HepG2 (cell line): ENCODE results near the gene CDK3. TPM values are rescaled to one million over a fixed set of nuclear protein-coding genes. Genes with fewer than 3 reads are reported as not detected.

Experiments
- JUND ChIP-seq: sonication (generic); formaldehyde crosslinking; IDR thresholded peaks from 2 replicates; pipeline ENCODE4 v1.8.0; 2022; ENCODE audit warnings: mild to moderate bottlenecking, missing genetic modification reagents
- KLF6 ChIP-seq: IDR thresholded peaks from 2 replicates; pipeline ENCODE4 v1.8.0; 2016; ENCODE audit warnings: missing biosample characterization, missing genetic modification reagents
- PCBP1 ChIP-seq: fragments of 200-400 bp; formaldehyde crosslinking; IDR thresholded peaks from 2 replicates; pipeline ENCODE4 v1.6.1; 2017; ENCODE audit warnings: mild to moderate bottlenecking, low read depth, low read length, borderline replicate concordance
- ZFP90 ChIP-seq: sonication (generic); formaldehyde crosslinking; IDR thresholded peaks from 2 replicates; pipeline ENCODE4 v1.8.0; 2022; ENCODE audit warnings: missing genetic modification reagents, mild to moderate bottlenecking, inconsistent platforms, borderline replicate concordance
- ZMYM2 ChIP-seq: sonication (generic); formaldehyde crosslinking; IDR thresholded peaks from 2 replicates; pipeline ENCODE4 v1.8.0; 2022; ENCODE audit warnings: mild to moderate bottlenecking, missing genetic modification reagents
- ZNF331 ChIP-seq: sonication (generic); formaldehyde crosslinking; IDR thresholded peaks from 2 replicates; pipeline ENCODE4 v1.4.0; 2020; ENCODE audit warnings: missing genetic modification reagents
- polyA plus RNA-seq, 8 experiments: library from polyadenylated mRNA; depleted of rRNA in 3 of 8; stranded (reverse) in 7 of 8; unstranded in 1 of 8; fragments of >200 nt; fragmentation: Illumina TruSeq in 4 of 8; extraction: Trizol in 4 of 8; gene quantifications; 2 replicates each; pipeline versions ENCODE4 v1.2.1 to v1.2.3, GENCODE V29; 2011 to 2016; ENCODE audit warnings: low read depth in 4 of 8, missing spikeins in 1 of 8, mixed read lengths in 1 of 8; ENCODE audit not compliant: insufficient read depth in 1 of 8
- total RNA-seq, 5 experiments: library from RNA; depleted of rRNA; stranded (reverse); fragments of >200 nt; fragmentation: Illumina TruSeq; extraction: Trizol; gene quantifications; 2 replicates each; pipeline ENCODE4 v1.2.3, GENCODE V29; 2016; ENCODE audit warnings: low read depth in 1 of 5
- TF ChIP-seq, protein P1 (sequence below): sonication (generic); formaldehyde crosslinking; IDR thresholded peaks from 2 replicates; pipeline ENCODE4 v1.5.1; 2020; ENCODE audit warnings: missing genetic modification reagents, mild to moderate bottlenecking, borderline replicate concordance
- TF ChIP-seq, protein P2 (sequence below): sonication (generic); formaldehyde crosslinking; IDR thresholded peaks from 2 replicates; pipeline ENCODE4 v1.8.0; 2022; ENCODE audit warnings: mild to moderate bottlenecking, missing genetic modification reagents
- TF ChIP-seq, protein P3 (sequence below): sonication (generic); formaldehyde crosslinking; IDR thresholded peaks from 2 replicates; pipeline ENCODE4 v1.8.0; 2022; ENCODE audit warnings: missing genetic modification reagents, mild to moderate bottlenecking, moderate library complexity, borderline replicate concordance
- TF ChIP-seq, protein P4 (sequence below): sonication (generic); formaldehyde crosslinking; IDR thresholded peaks from 2 replicates; pipeline ENCODE4 v1.4.0; 2020; ENCODE audit warnings: mild to moderate bottlenecking, missing genetic modification reagents
- TF ChIP-seq, protein P5 (sequence below), 2 experiments: fragments of 450-650 bp in 1 of 2; sonication (generic) in 1 of 2; formaldehyde crosslinking in 1 of 2; IDR thresholded peaks; 2 replicates each; pipeline versions ENCODE4 v1.6.1 to v1.8.0; 2016 to 2022; ENCODE audit warnings: antibody characterized with exemption in 1 of 2, mild to moderate bottlenecking in 1 of 2, missing genetic modification reagents in 1 of 2

CDK3 gene
- total and polyA plus RNA-seq, 2 of the 13 experiments (the other 11 are each of a cell fraction or from before 2014, with no cell fraction given): 5.8 to 11.4 TPM

DNA sequence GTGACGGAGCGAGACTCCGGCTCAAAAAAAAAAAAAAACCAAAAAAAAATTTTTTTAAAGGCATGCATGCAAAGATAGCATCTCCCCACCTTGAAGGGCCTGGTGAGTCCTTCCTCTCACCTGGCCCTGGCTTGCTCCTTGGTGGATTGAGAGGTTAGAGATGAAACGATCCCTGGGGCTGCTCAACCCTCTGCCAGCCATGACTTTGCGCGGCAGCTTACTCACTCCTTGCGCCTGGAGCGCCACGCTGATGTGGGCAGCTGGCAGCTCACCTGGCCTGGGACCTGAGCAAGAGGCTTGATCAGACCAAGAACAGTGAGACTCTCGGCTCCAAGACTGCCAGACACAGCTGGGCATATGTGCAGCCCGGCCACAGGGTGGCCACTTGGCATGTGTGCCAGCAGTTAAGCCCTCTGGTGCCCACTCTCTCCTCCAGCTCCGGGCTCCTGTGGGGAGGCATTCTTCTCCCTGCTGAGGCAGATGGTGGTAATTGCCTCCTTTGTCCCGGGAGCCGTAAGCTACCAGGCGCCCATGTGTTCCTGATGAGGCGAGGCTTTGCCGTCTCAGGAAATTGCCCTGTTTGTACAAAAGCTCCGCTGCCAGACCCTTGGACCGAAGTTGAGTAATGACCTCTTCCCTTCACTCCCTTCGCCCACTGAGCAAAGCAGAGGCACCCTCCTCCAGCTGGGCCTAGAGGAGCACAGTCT is 31.6 kb downstream of the CDK3 start (continued):
- TF ChIP-seq, protein P1, sequence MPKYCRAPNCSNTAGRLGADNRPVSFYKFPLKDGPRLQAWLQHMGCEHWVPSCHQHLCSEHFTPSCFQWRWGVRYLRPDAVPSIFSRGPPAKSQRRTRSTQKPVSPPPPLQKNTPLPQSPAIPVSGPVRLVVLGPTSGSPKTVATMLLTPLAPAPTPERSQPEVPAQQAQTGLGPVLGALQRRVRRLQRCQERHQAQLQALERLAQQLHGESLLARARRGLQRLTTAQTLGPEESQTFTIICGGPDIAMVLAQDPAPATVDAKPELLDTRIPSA (CRISPR knock-in tag): no peak
- TF ChIP-seq, protein P2, sequence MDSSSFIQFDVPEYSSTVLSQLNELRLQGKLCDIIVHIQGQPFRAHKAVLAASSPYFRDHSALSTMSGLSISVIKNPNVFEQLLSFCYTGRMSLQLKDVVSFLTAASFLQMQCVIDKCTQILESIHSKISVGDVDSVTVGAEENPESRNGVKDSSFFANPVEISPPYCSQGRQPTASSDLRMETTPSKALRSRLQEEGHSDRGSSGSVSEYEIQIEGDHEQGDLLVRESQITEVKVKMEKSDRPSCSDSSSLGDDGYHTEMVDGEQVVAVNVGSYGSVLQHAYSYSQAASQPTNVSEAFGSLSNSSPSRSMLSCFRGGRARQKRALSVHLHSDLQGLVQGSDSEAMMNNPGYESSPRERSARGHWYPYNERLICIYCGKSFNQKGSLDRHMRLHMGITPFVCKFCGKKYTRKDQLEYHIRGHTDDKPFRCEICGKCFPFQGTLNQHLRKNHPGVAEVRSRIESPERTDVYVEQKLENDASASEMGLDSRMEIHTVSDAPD: no peak
- TF ChIP-seq, protein P3, sequence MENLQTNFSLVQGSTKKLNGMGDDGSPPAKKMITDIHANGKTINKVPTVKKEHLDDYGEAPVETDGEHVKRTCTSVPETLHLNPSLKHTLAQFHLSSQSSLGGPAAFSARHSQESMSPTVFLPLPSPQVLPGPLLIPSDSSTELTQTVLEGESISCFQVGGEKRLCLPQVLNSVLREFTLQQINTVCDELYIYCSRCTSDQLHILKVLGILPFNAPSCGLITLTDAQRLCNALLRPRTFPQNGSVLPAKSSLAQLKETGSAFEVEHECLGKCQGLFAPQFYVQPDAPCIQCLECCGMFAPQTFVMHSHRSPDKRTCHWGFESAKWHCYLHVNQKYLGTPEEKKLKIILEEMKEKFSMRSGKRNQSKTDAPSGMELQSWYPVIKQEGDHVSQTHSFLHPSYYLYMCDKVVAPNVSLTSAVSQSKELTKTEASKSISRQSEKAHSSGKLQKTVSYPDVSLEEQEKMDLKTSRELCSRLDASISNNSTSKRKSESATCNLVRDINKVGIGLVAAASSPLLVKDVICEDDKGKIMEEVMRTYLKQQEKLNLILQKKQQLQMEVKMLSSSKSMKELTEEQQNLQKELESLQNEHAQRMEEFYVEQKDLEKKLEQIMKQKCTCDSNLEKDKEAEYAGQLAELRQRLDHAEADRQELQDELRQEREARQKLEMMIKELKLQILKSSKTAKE (CRISPR knock-in tag): no peak
- TF ChIP-seq KLF6 (CRISPR knock-in tag): no peak
- no peak for TF ChIP-seq ZFP90 (CRISPR knock-in tag)
- 0 out of 2 replicates have a peak, but pooled peaks have one; percentile 21 for TF ChIP-seq JUND (CRISPR knock-in tag)
- TF ChIP-seq PCBP1: no peak
- TF ChIP-seq, protein P4, sequence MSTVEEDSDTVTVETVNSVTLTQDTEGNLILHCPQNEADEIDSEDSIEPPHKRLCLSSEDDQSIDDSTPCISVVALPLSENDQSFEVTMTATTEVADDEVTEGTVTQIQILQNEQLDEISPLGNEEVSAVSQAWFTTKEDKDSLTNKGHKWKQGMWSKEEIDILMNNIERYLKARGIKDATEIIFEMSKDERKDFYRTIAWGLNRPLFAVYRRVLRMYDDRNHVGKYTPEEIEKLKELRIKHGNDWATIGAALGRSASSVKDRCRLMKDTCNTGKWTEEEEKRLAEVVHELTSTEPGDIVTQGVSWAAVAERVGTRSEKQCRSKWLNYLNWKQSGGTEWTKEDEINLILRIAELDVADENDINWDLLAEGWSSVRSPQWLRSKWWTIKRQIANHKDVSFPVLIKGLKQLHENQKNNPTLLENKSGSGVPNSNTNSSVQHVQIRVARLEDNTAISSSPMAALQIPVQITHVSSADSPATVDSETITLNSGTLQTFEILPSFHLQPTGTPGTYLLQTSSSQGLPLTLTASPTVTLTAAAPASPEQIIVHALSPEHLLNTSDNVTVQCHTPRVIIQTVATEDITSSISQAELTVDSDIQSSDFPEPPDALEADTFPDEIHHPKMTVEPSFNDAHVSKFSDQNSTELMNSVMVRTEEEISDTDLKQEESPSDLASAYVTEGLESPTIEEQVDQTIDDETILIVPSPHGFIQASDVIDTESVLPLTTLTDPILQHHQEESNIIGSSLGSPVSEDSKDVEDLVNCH (CRISPR knock-in tag): no peak
- TF ChIP-seq ZMYM2 (CRISPR knock-in tag): peak; percentile 60; the same call in 1 of the 2 replicates
- TF ChIP-seq, protein P5, sequence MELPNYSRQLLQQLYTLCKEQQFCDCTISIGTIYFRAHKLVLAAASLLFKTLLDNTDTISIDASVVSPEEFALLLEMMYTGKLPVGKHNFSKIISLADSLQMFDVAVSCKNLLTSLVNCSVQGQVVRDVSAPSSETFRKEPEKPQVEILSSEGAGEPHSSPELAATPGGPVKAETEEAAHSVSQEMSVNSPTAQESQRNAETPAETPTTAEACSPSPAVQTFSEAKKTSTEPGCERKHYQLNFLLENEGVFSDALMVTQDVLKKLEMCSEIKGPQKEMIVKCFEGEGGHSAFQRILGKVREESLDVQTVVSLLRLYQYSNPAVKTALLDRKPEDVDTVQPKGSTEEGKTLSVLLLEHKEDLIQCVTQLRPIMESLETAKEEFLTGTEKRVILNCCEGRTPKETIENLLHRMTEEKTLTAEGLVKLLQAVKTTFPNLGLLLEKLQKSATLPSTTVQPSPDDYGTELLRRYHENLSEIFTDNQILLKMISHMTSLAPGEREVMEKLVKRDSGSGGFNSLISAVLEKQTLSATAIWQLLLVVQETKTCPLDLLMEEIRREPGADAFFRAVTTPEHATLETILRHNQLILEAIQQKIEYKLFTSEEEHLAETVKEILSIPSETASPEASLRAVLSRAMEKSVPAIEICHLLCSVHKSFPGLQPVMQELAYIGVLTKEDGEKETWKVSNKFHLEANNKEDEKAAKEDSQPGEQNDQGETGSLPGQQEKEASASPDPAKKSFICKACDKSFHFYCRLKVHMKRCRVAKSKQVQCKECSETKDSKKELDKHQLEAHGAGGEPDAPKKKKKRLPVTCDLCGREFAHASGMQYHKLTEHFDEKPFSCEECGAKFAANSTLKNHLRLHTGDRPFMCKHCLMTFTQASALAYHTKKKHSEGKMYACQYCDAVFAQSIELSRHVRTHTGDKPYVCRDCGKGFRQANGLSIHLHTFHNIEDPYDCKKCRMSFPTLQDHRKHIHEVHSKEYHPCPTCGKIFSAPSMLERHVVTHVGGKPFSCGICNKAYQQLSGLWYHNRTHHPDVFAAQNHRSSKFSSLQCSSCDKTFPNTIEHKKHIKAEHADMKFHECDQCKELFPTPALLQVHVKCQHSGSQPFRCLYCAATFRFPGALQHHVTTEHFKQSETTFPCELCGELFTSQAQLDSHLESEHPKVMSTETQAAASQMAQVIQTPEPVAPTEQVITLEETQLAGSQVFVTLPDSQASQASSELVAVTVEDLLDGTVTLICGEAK (IDR thresholded peaks at IDR 0.05): no peak
- TF ChIP-seq, protein P5 (CRISPR knock-in tag; IDR thresholded peaks at IDR 0.05): 0 out of 2 replicates have a peak, but pooled peaks have one; percentile 41
- peak; percentile 80 for TF ChIP-seq ZNF331 (CRISPR knock-in tag)
